Astrocyte of the spinal cord (primary cell): ENCODE data around the gene DEPDC1.

Experiments used
- DNase-seq: peaks from one replicate; pipeline ENCODE4 v3.0.0; 2011; ENCODE audit warnings: low read depth, low spot score
- H3K4me3 ChIP-seq: 2 replicates; pipeline ENCODE4 v1.5.1; 2011; ENCODE audit warnings: low read depth, mild to moderate bottlenecking, low read length, moderate library complexity
- CTCF ChIP-seq: IDR thresholded peaks from 2 replicates; pipeline ENCODE4 v1.5.1; 2012; ENCODE audit warnings: low read depth, mild to moderate bottlenecking, low read length, inconsistent platforms
- in situ Hi-C: cut with HindIII; loops from 2 replicates; pipeline ENCODE4 v1.10.0; 2017; ENCODE audit warnings: low sequenced_read_pairs

DEPDC1 gene

GRCh38 chr1:68521286-68521685 is 24.4 kb upstream of the DEPDC1 start:
- TF ChIP-seq CTCF, result no peak
- DNase-seq, result no peak
- in situ Hi-C loops, result no loop called here

GRCh38 chr1:68516066-68516465 is 19.2 kb upstream of the DEPDC1 start:
- no peak for DNase-seq
- H3K4me3 ChIP-seq, result no peak overlapping the region
- TF ChIP-seq CTCF, result no peak
- in situ Hi-C loops, result no loop called here

More at GRCh38 chr1:68521286-68521685, 24.4 kb upstream of the DEPDC1 start:
- no peak overlapping the region for H3K4me3 ChIP-seq

GRCh38 chr1:68511254-68511653 is 14.4 kb upstream of the DEPDC1 start:
- in situ Hi-C loops, result no loop called here
- no peak for DNase-seq
- H3K4me3 ChIP-seq, result no peak overlapping the region
- no peak for TF ChIP-seq CTCF

GRCh38 chr1:68506386-68506785 is 9.5 kb upstream of the DEPDC1 start:
- in situ Hi-C loops, result no loop called here
- DNase-seq, result no peak
- no peak overlapping the region for H3K4me3 ChIP-seq
- TF ChIP-seq CTCF, result no peak

- in situ Hi-C loops, result no loop called here
- no peak for TF ChIP-seq CTCF
- no peak for DNase-seq
- H3K4me3 ChIP-seq, result no peak overlapping the region
Measured at GRCh38 chr1:68503085-68503484, 6.2 kb upstream of the DEPDC1 start.

GRCh38 chr1:68497358-68497698 is 446 bp upstream of the DEPDC1 start:
- DNase-seq, result no peak
- peak overlapping the region; percentile 85 for H3K4me3 ChIP-seq
- in situ Hi-C loops, result no loop called here
- TF ChIP-seq CTCF, result no peak
